Left ventricle myocardium inferior (tissue), 1 donor: ENCODE measurements around the gene PPM1L. TPM values are rescaled to one million over a fixed set of nuclear protein-coding genes. Genes with fewer than 3 reads are reported as not detected.

ENCODE experiments used
- DNase-seq: peaks from one replicate; pipeline ENCODE4 v3.0.0-alpha.2; 2020
- H3K27ac ChIP-seq: fragments of 200-600 bp; replicated peaks from 2 replicates; pipeline ENCODE4 v1.8.0; 2021
- H3K27me3 ChIP-seq: fragments of 200-600 bp; 2 replicates; pipeline ENCODE4 v1.8.0; 2021; ENCODE audit warnings: low read depth
- H3K36me3 ChIP-seq: fragments of 200-600 bp; 2 replicates; pipeline ENCODE4 v1.8.0; 2021
- H3K4me1 ChIP-seq: fragments of 200-600 bp; 2 replicates; pipeline ENCODE4 v1.8.0; 2021
- H3K4me3 ChIP-seq: fragments of 200-600 bp; 2 replicates; pipeline ENCODE4 v1.8.0; 2021; ENCODE audit warnings: mild to moderate bottlenecking, moderate library complexity
- H3K9me3 ChIP-seq: fragments of 200-600 bp; replicated peaks from 2 replicates; pipeline ENCODE4 v1.8.0; 2021
- intact Hi-C: fragments of 100-400 bp; cut with micrococcal nuclease; formaldehyde crosslinking; loops from one replicate; pipeline ENCODE4 v1.11.0; 2022
- total RNA-seq: library from RNA; stranded (reverse); fragmentation: NEBNext Ultra II Directional; extraction: Animal tissue kit (Norgen Biotek cat#: 25700); gene quantifications from one replicate; pipeline ENCODE4 v1.2.1, GENCODE V29; 2021
- TF ChIP-seq, protein P1 (sequence below): fragments of 200-600 bp; IDR thresholded peaks from 2 replicates; pipeline ENCODE4 v1.8.0; 2021; ENCODE audit warnings: antibody characterized with exemption, mild to moderate bottlenecking, borderline replicate concordance
- donor health status: DM: no; HTN: yes; CAD: no; lungs with severe emphysema.

Gene PPM1L
- total RNA-seq, 1 donor from 2014 or later, result 51.1 TPM

DNA sequence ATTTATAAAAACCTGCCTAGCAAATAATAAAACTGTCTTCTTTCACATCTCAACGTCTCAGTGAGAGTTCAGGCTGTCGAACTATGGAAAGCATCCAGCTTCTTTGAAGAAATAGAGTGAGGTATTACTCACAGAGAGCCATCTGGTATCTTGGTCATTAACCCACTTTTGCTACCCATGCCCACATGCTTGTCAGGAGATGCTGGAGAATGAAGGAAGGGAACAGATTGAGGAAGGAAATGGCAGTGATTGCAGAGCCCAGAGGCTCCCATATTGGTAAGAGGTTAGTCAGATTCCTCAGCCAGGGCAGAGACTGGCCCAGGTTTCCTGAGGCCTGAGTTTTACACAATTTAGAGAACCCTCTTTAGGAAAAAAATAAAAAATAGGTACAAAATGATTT lies 230.0 kb downstream of the PPM1L start:
- no peaks in the 10 kb centered on the region for H3K36me3 ChIP-seq
- H3K27ac ChIP-seq, result no peak overlapping the region
- H3K4me3 ChIP-seq, result no peak overlapping the region
- H3K27me3 ChIP-seq, result no peaks in the 10 kb centered on the region
- DNase-seq, result no peak
- peaks cover 21% of the 10 kb centered on the region for H3K4me1 ChIP-seq
- intact Hi-C loops, result no loop called here
- H3K9me3 ChIP-seq, result peaks cover 11% of the 10 kb centered on the region
- TF ChIP-seq, protein P1, sequence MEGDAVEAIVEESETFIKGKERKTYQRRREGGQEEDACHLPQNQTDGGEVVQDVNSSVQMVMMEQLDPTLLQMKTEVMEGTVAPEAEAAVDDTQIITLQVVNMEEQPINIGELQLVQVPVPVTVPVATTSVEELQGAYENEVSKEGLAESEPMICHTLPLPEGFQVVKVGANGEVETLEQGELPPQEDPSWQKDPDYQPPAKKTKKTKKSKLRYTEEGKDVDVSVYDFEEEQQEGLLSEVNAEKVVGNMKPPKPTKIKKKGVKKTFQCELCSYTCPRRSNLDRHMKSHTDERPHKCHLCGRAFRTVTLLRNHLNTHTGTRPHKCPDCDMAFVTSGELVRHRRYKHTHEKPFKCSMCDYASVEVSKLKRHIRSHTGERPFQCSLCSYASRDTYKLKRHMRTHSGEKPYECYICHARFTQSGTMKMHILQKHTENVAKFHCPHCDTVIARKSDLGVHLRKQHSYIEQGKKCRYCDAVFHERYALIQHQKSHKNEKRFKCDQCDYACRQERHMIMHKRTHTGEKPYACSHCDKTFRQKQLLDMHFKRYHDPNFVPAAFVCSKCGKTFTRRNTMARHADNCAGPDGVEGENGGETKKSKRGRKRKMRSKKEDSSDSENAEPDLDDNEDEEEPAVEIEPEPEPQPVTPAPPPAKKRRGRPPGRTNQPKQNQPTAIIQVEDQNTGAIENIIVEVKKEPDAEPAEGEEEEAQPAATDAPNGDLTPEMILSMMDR, result no peak

DNA sequence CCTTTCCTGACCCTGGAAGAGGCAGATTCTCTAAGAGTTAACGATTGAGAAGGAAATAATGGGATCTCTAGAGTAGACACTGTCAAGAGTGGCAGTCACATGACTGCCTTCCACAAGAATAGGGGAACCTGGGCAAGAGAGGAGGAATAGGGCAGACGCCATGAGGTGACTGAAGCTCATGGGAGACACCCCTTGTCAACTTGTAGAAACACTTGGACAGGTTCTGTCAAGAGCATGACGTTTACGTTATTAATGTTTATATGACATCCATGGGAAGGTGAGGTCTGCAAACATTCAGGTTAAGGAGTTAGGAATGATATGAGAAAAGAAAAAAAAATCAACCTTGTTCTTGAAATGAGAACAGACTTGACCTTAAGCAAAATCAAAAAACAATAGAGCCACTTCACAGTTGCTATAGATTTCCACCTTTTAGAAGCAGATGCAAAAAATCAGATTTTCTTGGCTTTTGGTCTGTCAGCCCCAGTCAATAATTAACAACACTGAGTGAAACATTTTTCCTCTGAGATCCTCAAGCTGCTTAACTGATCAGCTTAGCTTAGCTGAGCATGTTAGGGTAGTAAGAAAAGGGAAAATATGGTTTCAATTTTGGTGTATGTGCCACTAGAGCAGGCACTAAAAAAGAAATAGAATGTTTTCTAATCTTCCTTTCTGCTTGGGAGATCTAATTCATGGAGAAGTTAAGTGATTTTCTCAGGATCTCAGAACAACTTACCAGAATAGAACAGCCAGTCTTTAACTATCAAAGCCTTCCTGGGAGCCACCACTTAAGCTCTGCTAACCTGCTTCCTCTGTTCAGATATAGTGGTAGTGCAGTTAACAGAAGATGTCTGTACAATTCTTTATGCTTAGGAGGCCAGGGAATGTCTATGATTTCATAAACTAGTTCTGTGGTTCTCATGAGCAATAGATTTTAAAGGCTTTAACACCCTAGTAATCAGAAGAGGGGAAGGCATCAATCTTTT lies 232.2 kb downstream of the PPM1L start:
- Histone ChIP-seq H3K4me1 (peaks cover 34% of the 10 kb centered on the region), H3K27ac (no peak overlapping the region), H3K9me3 (peaks cover 10% of the 10 kb centered on the region), H3K36me3 (no peaks in the 10 kb centered on the region), H3K27me3 (no peaks in the 10 kb centered on the region), H3K4me3 (no peak overlapping the region)
- DNase-seq, result no peak
- TF ChIP-seq, protein P1, result no peak
- intact Hi-C loops, result no loop called here

DNA sequence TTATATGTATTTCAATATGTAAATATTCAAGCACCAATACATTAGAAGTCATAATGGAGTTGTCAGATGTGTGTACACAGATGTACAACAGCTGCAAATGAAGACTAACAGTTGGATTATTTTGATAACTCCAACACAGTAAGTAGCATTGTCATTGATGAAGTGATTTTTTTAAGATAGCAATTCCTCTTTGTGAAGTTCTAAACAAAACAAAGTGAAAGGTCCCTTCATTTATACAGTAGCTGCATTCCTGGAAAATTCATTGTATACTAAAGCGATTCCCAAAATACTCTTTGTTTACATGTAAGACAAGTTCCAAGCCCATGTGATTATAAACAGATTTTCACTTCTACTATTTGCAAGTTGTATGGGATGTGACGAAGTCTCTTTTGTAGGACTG lies 234.4 kb downstream of the PPM1L start:
- H3K4me1 ChIP-seq, result peaks cover 38% of the 10 kb centered on the region
- H3K4me3 ChIP-seq, result no peak overlapping the region
- intact Hi-C loops, result no loop called here
- no peaks in the 10 kb centered on the region for H3K9me3 ChIP-seq
- DNase-seq, result no peak
- no peaks in the 10 kb centered on the region for H3K36me3 ChIP-seq
- H3K27ac ChIP-seq, result no peak overlapping the region
- H3K27me3 ChIP-seq, result no peaks in the 10 kb centered on the region
- TF ChIP-seq, protein P1, result no peak

DNA sequence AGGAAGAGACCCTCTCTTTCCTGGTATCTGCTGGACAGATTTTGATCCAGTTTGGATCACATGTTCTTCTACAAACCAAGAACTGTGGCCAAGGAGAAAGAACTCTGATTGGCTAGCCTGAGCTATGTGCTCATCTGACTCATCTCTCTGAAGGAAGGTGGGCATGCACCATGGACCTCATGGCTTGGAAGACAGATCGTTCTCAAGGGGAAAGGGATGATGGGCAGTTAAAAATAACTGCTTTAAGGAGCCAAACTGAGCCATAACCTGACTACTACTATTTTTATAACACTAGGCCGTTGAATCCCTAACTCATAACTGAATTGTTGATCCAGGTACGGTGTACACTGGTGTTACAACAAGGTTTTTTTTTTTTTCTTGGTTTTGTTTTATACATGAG lies 236.7 kb downstream of the PPM1L start:
- TF ChIP-seq, protein P1, result no peak
- no peaks in the 10 kb centered on the region for H3K36me3 ChIP-seq
- no peak for DNase-seq
- no peak overlapping the region for H3K4me3 ChIP-seq
- H3K9me3 ChIP-seq, result no peaks in the 10 kb centered on the region
- intact Hi-C loops, result no loop called here
- H3K4me1 ChIP-seq, result peaks cover 26% of the 10 kb centered on the region
- no peaks in the 10 kb centered on the region for H3K27me3 ChIP-seq
- H3K27ac ChIP-seq, result no peak overlapping the region

DNA sequence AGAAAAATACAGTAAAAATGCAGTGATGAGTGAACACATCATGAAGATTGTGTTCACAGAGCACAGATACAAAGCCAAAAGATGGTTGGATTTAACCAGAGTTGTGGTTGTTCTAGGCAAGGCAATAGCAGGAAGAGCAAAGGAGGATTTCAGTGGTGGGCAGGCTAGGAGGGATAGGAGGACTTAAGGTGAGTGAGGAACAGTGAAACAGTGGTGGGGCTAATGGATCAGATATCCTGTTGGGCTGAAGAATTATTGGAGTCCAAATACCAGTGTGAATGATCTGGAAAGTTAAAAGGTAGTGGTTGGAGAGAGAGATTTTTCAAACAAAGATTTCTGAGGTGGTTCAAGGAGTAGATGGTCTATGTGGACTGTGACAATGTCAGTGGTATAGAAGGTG lies 240.8 kb downstream of the PPM1L start:
- no peaks in the 10 kb centered on the region for H3K27me3 ChIP-seq
- no peak for DNase-seq
- H3K4me1 ChIP-seq, result peaks cover 17% of the 10 kb centered on the region
- H3K27ac ChIP-seq, result no peak overlapping the region
- no peak overlapping the region for H3K4me3 ChIP-seq
- intact Hi-C loops, result no loop called here
- no peaks in the 10 kb centered on the region for H3K36me3 ChIP-seq
- no peaks in the 10 kb centered on the region for H3K9me3 ChIP-seq
- TF ChIP-seq, protein P1, result no peak
